ENCODE measurements around the gene PSMB10.
"Not testable (repeated sequence)": the region's sequence is repeated elsewhere in the genome, so short reads cannot be mapped to it uniquely, and the experiment has no call there.

Gene PSMB10

GRCh38 chr16:67936124-67936879, at the start of gene PSMB10:
PSMB10 (minus strand) TSS chr16:67936850; CDS start chr16:67936749, 101 bp downstream.
- no peak for DNase-seq

GRCh38 chr16:67982011-67982696, 45.5 kb upstream of the PSMB10 start:
- DNase-seq, result no peak

GRCh38 chr16:67979955-67980678, 43.5 kb upstream of the PSMB10 start, which contains the start of gene DPEP3:
DPEP3 (minus strand) TSS chr16:67980499; CDS start chr16:67980380, 119 bp downstream.
- no peak for DNase-seq

GRCh38 chr16:67977469-67978227, 41.0 kb upstream of the PSMB10 start:
- DNase-seq, result no peak

GRCh38 chr16:67977005-67977404, 40.4 kb upstream of the PSMB10 start:
- DNase-seq, result no peak

- no peak for DNase-seq
Measured at GRCh38 chr16:67976205-67976604, 39.6 kb upstream of the PSMB10 start.

GRCh38 chr16:67975321-67976105, 38.9 kb upstream of the PSMB10 start:
- no peak for DNase-seq

GRCh38 chr16:67972285-67972684, 35.6 kb upstream of the PSMB10 start:
- DNase-seq, result not testable (repeated sequence)

- no peak for DNase-seq
Measured at GRCh38 chr16:67971111-67971510, 34.5 kb upstream of the PSMB10 start.

GRCh38 chr16:67969254-67970039, 32.8 kb upstream of the PSMB10 start:
- DNase-seq, result no peak

GRCh38 chr16:67968400-67969253, 32.0 kb upstream of the PSMB10 start, which contains the start of gene SLC12A4:
SLC12A4 (minus strand) TSS chr16:67968637; CDS start chr16:67968553, 84 bp downstream.
- peak; percentile 20 for DNase-seq

- DNase-seq, result no peak
Measured at GRCh38 chr16:67967958-67968399, 31.3 kb upstream of the PSMB10 start.

- no peak for DNase-seq
Measured at GRCh38 chr16:67967183-67967957, 30.7 kb upstream of the PSMB10 start.

GRCh38 chr16:67966549-67967182, 30.0 kb upstream of the PSMB10 start:
- DNase-seq, result no peak

GRCh38 chr16:67965668-67966548, 29.3 kb upstream of the PSMB10 start:
- DNase-seq, result no peak

- DNase-seq, result no peak
Measured at GRCh38 chr16:67964477-67965131, 28.0 kb upstream of the PSMB10 start.

Measured in NCI-H510A (cell line).